Measurements from ENCODE around the gene GALNT15.
A peak's percentile ranks its signal among the peaks of the same experiment; 100 is the strongest.

GALNT15 gene

DNA sequence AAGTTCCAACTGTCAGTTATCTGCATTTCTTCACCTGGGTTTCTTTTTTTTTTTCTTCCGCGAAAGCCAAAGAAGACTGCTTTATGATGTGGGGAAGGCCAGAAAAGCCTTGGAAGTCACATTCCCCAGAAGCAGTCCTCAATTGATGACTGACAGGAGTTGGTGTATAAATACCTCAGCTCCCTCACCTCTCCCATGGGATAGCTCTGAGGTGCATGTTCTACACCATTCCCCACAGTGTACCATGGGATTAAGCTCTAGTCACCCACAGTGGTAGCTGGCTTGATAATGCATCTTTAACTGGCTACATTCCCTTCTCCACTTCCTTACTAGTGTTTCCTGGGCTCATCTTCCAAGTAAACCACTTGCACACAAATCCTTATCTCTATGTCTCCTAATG, 59.8 kb downstream of the GALNT15 start:
- no peak for DNase-seq

DNA sequence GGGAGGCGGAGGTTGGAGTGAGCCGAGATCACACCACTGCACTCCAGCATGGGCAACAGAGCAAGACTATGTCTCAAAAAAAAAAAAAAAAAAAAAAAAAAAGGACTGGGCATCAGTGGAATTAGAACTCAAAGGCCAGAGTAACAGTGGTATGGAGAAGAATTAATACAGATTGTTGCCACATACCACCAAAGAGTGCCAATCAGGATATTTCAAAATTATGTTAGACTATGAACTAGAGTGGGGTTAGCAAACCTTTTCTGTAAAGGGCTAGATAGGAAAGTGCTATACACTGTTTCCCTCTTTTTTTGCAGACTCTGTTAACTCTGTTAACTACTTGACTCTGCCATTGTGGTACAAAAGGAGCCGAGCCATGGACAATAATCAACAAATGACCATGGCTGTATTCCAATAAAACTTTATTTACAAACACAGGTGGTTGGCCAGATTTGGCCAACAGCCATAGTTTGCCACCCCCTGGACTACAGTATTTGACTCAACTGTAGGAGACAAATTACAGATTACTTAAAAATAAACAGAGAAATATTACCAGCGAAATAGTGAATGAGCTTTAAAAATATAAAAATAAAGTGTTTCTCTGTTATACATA, 61.7 kb downstream of the GALNT15 start:
- DNase-seq: no peak

DNA sequence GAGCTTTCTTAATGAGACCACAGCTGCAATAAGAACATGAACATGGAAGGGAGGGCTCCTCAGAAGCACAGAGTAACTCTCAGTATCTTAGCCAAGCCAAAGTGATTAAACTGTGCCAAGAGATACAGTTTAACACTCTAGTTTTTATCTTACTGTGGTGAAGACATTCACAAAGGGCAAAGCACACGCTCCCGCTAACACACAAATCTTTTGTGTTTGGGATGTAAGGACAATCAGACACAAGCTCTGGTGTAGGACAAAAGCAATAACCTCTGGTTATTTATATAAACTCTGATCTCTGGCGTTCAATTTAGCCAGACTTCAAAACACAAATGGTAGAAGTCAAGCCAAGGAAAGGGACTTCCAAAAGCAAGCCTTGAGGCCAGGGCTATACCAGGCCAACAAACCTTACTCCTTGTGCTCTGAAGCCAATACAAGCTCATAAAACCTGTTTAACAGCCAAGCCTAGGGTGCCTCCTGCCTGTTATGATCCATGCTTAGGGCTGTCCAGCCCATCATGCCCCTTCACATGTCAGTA, 62.4 kb downstream of the GALNT15 start:
- DNase-seq: no peak

DNA sequence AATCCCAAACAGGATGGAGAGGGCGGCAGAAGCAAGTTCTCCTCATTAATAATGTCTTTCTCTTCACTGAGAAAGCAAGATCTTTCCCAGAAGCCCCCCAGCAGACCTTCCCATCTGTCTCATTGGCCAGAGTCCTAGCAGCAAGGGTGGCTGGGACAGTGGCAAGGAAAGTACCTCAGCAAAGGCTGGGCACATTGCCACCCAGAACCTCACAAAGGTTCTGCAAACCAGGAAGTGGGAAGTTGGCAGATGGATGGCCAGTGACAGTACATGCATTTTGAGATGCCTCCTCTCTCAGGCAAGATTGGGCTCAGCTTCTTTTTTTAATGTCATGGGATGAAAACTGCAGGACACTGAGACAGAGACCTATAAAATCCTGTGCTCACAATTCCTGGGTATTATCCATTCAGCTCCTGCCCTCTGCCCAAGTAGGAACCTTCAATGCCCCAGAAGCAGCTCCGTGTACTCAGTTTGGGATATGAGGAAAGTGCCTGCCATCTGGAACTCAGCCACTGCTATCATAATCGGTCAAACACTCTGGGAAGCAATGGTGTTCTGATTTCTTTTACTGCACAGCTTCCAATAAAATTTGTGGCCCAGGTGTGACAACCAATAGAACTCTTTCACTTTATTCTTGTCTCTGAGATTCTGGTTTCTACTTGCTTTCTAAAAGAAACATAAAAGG, 64.7 kb downstream of the GALNT15 start:
- no peak for DNase-seq

DNA sequence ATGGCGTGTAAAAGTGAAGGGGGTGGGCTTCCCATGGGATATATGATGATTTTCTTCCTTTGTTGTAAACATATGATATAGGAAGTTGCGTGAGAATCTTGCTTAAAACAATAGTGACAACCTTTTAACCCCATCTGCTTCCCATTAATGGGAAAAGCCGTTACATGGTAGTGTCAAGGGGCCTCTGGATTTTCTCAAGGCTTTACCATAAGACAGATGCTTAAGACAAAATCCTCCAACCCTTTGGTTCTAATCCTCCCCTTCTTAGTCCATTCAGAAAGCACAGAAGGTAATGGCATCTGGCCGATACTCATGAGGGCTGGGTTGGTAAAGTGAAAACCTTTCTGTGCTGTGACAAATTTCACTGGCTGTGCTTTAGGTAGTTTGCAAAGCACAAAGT, 65.3 kb downstream of the GALNT15 start:
- DNase-seq: no peak

DNA sequence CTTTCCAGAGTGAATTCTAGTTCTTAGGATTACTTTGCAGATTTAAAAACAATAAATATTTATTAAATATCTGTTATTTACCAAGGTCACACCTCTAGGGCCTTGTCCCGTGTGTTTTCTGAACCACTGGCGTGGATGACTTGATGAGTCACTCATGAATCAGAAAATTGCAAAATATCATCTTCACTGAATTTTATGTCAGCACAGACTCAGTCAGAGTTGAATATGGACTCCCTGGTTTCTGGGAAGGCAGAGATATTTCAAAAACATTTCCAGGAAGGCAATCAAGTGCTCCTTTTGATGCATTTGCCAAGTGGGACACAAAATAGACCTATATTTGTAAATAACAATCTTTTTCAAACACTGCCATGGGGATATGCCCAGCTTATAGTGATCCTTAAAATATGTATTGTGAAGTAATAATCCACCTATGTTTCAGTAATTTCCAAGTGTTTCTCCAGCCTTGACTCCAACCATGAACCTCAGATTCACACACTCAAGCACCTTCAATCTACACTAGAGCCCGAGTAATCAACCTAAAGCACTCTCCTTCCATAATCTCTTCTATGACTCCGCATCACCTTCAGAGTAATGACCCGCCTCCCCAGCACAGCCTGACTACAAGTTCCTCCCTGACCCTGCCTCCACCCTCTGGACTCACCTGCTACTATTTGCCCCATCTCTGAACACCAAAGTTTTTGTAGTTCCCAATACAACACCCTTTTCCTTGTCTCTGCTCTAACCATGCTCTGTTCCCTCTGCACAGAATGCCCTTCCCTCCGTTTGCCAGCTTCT, 65.9 kb downstream of the GALNT15 start:
- no peak for DNase-seq

DNA sequence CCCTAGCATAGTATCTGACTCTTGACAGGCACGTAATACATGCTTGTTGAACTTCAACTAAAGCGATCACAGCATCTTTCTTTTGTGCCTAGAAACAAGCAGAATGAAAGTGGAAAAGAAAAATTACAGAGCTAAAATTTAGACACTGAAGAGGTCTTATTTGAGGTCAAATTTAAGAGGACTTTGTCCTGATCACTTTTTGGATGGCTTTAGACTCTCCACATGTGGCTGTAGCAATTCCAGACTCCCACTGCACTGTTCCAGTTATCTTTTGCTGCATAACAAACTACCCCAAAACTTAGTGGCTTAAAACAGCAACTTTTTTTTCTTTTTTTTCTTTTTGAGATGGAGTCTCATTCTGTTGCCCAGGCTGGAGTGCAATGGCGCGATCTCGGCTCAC, 66.7 kb downstream of the GALNT15 start:
- DNase-seq: no peak

DNA sequence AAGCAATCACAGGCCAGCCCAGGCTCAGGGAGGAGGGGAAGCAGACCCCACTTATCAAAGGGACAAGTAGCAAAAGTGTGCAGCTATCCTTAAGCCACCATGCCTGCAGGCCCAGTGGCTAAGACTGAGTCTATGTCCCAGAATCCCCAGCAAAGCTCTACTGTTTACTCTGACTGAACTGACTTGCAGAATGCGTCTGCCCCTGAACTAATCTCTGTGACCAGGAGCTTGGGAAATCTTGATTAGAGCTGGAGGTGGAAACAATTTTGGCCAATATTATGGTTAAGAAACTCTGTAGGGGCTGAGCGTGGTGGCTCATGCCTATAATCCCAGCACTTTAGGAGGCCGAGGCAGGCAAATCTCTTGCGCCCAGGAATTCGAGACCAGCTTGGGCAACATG, 67.7 kb downstream of the GALNT15 start:
- no peak for DNase-seq

DNA sequence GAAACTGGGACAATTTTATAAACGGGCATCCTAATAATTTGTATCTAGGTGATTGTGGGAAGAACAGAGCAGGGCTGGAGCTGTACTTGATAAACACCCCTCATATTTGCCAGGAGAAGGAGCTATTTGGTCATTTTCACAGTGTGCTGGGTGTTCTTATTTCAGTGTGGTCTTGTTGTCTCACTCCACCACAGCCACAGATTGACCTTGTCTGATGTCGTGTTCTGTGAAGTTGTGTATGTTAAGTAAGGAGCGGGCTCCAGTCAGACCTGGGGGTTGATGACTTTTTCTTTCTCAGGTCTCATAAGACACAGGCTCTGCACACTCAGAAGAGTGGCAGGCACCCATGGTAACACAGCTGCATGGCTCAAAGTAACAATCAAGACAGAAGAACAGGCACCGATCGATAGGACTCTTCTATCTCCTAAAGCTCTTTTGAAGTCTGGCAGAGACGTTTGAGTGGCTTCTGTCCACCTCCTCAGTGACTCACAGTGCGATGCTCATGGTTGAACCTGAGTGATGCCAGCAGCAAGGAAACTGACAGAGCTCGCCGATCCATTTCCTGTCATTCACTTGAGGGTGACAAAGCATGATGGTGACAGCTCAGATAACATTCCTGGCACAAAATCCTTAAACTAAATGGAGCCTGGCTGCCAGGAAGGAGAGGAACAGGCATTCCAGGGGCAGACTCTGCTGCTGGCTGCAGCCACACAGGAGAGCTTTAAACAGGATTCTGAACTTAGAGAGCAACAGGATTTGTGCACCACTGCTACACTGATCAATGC, 69.4 kb downstream of the GALNT15 start:
- no peak for DNase-seq

DNA sequence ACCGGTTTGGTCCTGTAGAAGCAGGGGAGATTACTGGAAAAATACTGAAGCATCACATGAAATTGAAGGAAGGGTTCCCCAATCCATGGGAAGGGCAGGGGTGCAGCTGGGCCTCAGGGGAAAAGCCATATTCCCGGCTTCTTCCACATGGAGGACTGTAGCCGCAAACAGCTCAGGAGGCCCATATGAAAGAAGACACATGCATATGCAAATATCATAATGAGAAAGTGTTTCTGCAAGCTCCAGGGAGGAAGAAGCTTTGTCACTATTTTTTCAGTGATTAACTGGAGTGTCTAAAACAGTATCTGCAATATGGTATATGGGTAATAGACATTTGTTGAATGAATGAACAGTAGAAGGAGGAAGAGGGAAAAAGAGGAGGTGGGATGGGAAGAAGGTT, 71.1 kb downstream of the GALNT15 start:
- no peak for DNase-seq

DNA sequence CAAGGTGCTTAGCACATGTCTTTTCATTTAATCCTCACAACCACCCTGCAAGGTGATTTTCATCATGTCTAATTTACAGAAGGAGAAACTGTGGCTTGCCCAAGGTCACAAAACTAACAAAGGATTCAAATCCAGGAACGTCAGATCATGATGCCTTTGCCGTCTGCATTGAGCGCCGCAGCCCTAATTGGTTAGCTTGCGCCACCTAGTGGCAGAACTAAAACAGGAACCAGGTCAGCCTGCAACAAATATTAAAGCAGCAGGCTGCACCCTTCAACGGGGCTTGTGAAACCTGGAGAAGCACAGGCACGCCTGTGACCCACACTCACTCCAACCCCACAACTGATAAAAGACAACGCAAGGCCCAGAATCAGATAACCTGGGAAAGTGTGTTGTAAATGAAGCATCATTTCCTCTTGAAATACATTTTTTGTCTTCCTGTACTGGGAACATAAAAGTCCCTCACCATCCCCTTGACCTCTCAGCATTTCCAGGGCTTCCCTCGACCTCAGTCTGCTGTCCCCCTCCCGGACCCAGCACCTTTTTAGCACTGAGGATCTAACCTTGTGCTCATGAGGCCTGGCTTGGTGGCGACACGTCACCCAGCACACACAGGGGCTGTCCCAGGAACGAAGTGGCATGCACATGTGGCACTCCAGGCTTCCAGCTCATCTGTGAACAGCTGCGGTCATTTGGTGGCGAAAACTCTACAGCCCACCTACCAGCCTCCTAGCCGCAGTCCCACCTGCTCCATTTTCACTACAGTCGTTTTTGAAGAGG, 73.0 kb downstream of the GALNT15 start:
- peak; percentile 83 for DNase-seq

DNA sequence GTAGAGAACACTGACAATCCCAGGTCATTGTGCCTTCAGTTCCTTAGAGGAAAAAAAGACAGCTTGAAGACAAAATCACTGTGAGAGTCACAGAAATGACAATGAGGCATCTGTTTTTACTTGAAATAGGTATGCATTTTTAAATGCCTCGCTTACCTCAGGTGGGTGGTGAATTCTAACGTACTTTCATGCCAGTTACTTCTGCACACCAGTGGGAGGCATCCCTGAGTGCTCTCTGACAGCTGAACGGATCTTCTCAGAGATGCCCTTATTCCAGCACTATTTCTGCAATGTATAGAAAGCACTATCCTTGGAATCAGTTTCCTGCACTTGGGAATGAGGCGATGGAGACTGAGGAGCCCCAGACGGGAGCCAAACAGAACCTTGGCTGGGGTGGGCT, 74.1 kb downstream of the GALNT15 start:
- no peak for DNase-seq

DNA sequence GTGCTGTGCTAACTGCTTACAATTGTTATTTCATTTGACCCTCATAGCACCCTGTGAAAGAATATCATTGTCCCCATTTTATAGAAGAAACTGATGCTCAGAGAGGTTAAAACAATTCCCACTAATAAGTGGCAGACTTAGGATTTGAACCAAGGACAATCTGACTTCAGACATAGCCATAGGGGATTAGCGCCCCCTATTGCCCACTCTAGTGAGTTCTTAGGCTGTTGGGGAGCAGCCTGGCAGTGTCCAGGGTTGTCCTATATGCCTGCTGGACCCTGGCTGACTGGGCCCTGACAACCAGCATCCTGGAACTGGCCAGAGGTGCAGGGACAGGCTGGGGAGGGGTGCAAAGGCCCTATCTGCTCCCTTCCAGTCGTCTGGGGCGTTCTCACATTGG, 74.9 kb downstream of the GALNT15 start:
- DNase-seq: peak; percentile 35

DNA sequence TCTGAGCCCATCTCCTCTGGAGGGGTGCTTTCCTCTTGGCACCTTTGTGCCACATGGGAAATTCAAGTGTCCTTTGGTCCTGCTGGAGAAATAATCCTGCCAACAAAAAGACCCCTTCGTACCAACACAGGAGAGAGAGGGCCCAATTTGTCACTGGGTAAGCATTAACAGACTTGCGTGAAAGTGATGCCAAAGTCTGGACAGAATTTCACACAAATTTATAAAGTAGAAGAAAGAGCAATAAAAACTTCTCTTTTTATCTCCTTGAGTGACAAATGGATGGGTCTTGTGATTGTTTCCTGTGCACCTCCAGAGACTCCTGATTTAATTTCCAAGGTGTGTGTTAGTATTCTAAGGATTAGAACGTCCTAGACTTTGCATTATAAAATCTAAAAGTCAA, 75.4 kb downstream of the GALNT15 start:
- DNase-seq: no peak

DNA sequence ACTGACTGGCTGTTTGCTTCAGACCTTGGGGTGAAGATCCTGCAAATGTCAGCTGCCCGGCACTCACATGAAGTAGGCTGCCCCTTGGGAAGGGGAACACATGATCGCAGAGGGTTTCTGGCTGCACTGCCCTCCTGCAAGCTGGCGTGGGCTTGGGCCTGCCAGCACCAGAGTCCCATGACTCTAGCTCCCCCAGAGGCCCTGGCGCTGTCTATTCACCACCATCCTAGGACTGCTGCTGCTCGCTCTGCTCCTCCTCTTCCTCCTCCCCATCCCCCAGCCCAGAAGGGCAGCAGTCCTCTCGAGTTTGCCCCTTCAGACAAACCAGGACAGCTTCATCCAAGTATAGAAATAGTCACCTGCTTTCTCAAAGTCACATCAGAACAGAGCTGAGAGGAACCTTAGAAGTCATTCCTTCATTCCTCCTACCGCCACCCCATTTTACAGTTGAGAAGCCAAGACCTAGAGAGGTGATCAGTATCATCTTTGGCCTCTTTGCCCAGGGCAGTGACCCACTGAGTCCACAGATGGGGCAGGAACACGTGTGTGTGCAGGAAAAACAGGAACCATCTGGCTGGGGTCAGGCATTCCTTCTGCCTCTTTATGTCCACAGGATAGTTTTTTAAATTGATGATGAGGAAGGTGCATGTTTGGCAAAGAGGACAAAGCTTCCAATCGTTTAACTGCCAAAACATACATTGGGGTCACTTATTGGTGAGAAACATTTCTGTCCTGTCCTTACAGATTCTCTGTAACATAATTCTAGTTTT, 77.0 kb downstream of the GALNT15 start:
- no peak for DNase-seq

DNA sequence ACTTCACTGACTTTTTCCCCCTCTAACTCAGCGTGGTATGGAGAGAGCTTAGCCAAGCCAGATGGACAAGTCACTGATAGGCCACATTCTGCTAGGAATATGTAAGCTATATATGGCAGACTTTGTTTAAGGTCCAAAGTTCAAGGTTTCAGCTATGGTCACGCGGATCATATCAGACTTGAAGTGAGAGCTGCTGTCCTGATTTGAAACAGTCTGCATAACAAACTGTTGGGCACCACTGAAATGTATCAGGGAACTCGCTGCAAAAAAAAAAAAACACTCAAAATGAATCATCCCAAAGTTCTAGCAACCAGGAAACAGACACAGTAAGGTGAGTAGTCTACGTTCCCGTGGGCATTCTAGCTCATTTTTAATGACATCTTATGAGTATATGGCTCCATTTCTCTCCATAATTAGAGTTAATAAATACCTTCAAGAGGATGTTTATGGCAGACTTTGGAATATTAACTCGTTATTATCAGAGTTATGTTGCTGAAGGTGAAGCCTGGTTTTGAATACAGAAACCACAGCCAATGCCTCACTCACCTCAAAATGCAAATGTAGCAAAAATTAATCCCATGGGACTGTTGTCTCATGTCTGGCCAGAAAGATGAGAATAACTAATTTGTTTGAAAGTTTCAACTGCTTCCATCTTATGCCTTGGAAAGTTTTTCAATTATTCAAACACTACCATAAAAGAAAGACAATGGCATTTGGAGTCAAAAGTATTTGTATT, 77.9 kb downstream of the GALNT15 start:
- no peak for DNase-seq

DNA sequence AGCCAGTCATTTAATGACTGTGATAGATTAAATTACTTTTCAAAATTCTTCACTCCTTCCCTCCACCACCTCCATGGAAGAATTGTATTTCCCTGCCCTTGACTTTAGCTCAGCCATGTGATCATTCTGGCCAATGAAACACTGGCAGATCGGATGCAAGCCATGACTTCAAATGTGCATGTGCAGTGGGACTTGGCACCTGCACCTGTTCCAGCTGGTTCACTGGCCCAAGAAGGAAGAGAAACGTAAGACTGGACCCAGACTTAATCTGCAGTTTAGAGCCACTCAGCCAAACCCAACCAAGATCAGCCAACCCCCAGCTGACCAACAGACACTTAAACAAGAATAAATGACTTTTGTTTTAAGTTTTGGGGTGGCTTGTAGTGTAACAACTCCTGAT, 78.5 kb downstream of the GALNT15 start:
- DNase-seq: no peak

DNA sequence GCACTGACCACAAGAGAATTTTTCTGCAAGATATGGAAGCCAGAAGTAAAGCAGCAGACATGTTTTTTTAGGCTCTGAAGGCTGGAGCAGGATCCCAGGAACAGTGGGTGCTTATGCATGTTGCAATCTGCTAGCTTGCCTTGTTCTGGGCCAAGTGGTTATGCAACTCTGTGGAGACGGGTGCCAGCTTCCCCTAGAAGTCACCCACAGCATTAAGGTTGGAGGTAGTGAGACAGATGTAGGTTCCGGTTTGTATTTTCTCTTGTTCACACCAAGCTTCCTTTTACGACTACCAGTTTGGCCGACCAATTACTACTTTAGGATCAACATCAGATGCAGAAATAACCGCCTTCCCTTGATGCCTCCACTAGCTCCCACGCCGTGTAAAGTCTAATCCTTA, 79.1 kb downstream of the GALNT15 start:
- no peak for DNase-seq

DNA sequence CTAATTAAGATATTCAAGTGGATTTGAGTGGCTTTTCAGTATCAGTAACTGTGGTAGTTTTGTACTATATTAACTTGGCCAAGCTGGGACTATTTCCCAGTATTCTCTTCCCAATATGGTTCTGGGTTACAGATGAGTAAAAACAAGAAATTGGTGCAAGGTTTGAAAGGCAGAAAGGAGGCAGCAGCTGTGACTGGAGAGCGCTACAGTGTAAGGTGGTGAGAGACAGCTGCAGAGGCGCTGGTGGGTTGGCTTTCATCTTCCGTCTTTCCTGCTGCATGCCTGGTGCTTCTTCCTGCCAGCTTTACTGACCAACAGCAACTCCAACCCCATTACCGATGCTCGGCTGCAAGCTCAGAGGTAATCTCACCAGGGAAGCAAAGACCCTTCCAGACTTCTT, 80.4 kb downstream of the GALNT15 start:
- DNase-seq: no peak

DNA sequence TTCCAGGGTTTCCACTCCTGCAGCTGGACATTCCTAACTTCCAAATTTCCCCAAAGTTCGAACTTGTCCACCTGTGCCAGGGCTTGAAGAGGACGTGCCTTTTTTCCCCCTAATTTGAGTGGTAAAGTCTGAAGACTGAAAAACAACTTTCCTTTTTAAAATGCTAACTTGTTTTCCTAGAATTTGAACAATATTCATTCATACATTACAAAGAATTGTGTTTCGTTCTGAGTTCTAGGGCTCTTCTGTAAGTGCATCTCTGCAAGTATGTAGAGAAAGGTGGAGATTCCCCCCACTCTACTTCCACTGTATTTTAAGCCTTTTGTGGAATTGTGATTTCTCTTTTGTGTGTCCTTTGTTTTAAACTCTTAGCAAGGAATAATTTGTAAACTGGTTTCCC, 80.8 kb downstream of the GALNT15 start:
- DNase-seq: no peak

DNA sequence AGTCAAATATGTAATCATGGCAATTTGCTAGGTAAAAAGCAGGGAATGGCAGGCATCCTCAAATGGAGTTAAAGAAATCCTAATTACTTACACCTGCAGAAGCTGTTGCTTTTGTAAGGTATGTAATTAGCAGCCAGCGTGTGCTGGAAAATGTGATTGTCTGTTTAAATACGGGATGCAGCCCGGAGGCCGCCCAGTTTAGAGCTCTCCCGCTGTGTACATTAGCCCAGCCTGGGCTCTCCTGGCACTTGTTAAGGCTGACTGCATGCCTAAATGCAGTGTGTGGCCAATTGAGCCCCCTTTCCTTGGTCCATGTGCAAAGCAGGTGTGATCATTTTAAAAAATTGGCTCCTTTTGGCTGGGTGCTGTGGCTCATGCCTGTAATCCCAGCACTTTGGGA, 81.2 kb downstream of the GALNT15 start:
- DNase-seq: no peak
